Measurements from ENCODE around the gene NOS3. TPM values are rescaled to one million over a fixed set of nuclear protein-coding genes. Genes with fewer than 3 reads are reported as not detected.

NOS3 gene
- total and polyA plus RNA-seq, 2 donors from 2014 or later = 9.3 to 51.7 TPM

- peaks cover 0 to 4% (median 0%) of the 10 kb centered on the region in 3 donors for H3K4me1 ChIP-seq (ENCODE audit: control insufficient read depth in 2 of 3, insufficient read depth in 2 of 3, low read depth in 1 of 3, low read length in 3 of 3)
- no peak for DNase-seq
- peak overlapping the region in 1 of 2 donors; percentile 36 for H3K27ac ChIP-seq (ENCODE audit: low read depth in 2 of 2, low read length in 2 of 2)
- no peaks in the 10 kb centered on the region for H3K27me3 ChIP-seq (ENCODE audit: control insufficient read depth, insufficient read depth, low read length)
- intact Hi-C loops (cut with DNase I) = no loop called here
- FAIRE-seq = no peak
- H3K9ac ChIP-seq (ENCODE audit: low read length in 3 of 3) = no peak overlapping the region
- no peaks in the 10 kb centered on the region for H3K36me3 ChIP-seq (ENCODE audit: control insufficient read depth in 2 of 3, insufficient read depth in 3 of 3, low read length in 3 of 3)
- H3K4me3 ChIP-seq (ENCODE audit: low read length in 3 of 3) = no peak overlapping the region
- TF ChIP-seq CTCF (IDR thresholded peaks at IDR 0.05; ENCODE audit: borderline replicate concordance, extremely low read depth, insufficient read depth) = no peak
- H3K9me3 ChIP-seq (ENCODE audit: control insufficient read depth in 2 of 3, insufficient read depth in 1 of 3, low read length in 3 of 3) = peaks cover 0 to 3% (median 2%) of the 10 kb centered on the region in 3 donors
Measured at GRCh38 chr7:150992051-150992640, 1.3 kb downstream of the NOS3 start.

GRCh38 chr7:150992833-150993302, 2.1 kb downstream of the NOS3 start:
- H3K27me3 ChIP-seq (ENCODE audit: control insufficient read depth, insufficient read depth, low read length) = no peaks in the 10 kb centered on the region
- H3K9ac ChIP-seq (ENCODE audit: low read length in 3 of 3) = no peak overlapping the region
- no peaks in the 10 kb centered on the region for H3K36me3 ChIP-seq (ENCODE audit: control insufficient read depth in 2 of 3, insufficient read depth in 3 of 3, low read length in 3 of 3)
- TF ChIP-seq CTCF (IDR thresholded peaks at IDR 0.05; ENCODE audit: borderline replicate concordance, extremely low read depth, insufficient read depth) = no peak
- FAIRE-seq (no peak), DNase-seq (peak in 3 of 5 donors; percentile 59 to 86 (median 77))
- intact Hi-C loops (cut with DNase I) = no loop called here
- H3K9me3 ChIP-seq (ENCODE audit: control insufficient read depth in 2 of 3, insufficient read depth in 1 of 3, low read length in 3 of 3) = peaks cover 0 to 3% (median 2%) of the 10 kb centered on the region in 3 donors
- H3K4me1 ChIP-seq (ENCODE audit: control insufficient read depth in 2 of 3, insufficient read depth in 2 of 3, low read depth in 1 of 3, low read length in 3 of 3) = peaks cover 0 to 4% (median 0%) of the 10 kb centered on the region in 3 donors
- H3K4me3 ChIP-seq (ENCODE audit: low read length in 3 of 3) = no peak overlapping the region
- H3K27ac ChIP-seq (ENCODE audit: low read depth in 2 of 2, low read length in 2 of 2) = peak overlapping the region; percentile 23 to 48

- Histone ChIP-seq H3K9me3 (ENCODE audit: control insufficient read depth in 2 of 3, insufficient read depth in 1 of 3, low read length in 3 of 3) (peaks cover 0 to 3% (median 2%) of the 10 kb centered on the region in 3 donors), H3K27ac (ENCODE audit: low read depth in 2 of 2, low read length in 2 of 2) (peak overlapping the region; percentile 23 to 48), H3K9ac (ENCODE audit: low read length in 3 of 3) (no peak overlapping the region), H3K27me3 (ENCODE audit: control insufficient read depth, insufficient read depth, low read length) (no peaks in the 10 kb centered on the region), H3K4me3 (ENCODE audit: low read length in 3 of 3) (peak overlapping the region in 2 of 3 donors; percentile 42 to 49), H3K36me3 (ENCODE audit: control insufficient read depth in 2 of 3, insufficient read depth in 3 of 3, low read length in 3 of 3) (no peaks in the 10 kb centered on the region), H3K4me1 (ENCODE audit: control insufficient read depth in 2 of 3, insufficient read depth in 2 of 3, low read depth in 1 of 3, low read length in 3 of 3) (no peaks in the 10 kb centered on the region)
- no peak for FAIRE-seq
- DNase-seq = peak in 2 of 5 donors; percentile 58 to 92
- intact Hi-C loops (cut with DNase I) = no loop called here
- no peak for TF ChIP-seq CTCF (IDR thresholded peaks at IDR 0.05; ENCODE audit: borderline replicate concordance, extremely low read depth, insufficient read depth)
Measured at GRCh38 chr7:150993511-150993910, 2.7 kb downstream of the NOS3 start.
